ENCODE data around the gene ARMH1. TPM values are rescaled to one million over a fixed set of nuclear protein-coding genes. Genes with fewer than 3 reads are reported as not detected.
"Not testable (repeated sequence)": the region's sequence is repeated elsewhere in the genome, so short reads cannot be mapped to it uniquely, and the experiment has no call there.

The ARMH1 gene
- total and polyA plus RNA-seq, 5 experiments from 2014 or later: 46.2 to 79.0 (median 70.4) TPM

DNA sequence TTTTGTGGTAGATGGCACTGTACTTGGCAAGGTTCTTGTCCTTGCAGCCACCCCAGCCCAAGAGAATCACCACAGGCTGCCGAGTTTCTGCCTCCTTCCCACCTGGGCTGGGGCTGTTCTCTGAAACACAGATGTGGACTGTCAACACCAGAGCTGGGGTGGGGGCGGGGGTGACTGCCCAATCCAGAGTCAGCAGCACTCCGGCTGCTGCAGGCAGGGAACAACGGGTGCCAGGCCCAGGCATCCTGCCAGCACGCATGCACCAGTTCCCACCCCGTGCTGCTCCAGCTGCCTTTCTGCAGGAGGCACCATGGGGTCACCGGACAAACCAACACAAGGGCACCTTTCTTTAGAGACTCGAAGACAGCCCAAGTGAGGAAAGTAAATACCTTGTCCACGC is 14.3 kb upstream of the ARMH1 start:
- Mint-ChIP-seq H3K4me3 (no peak overlapping the region), H3K4me1 (peaks cover 15 to 18% (median 16%) of the 10 kb centered on the region in 4 donors), H3K9me3 (no peaks in the 10 kb centered on the region), H3K27me3 (no peaks in the 10 kb centered on the region), H3K27ac (no peak overlapping the region), H3K36me3 (no peaks in the 10 kb centered on the region)
- POLR2A ChIA-PET: interaction anchor here (0.7 kb wide), 1 partner anchor 14 kb away, joined by 3 read pairs; the partner anchor contains the start of genes ARMH1 and TMEM53
- no peak for DNase-seq
- ATAC-seq: no peak

DNA sequence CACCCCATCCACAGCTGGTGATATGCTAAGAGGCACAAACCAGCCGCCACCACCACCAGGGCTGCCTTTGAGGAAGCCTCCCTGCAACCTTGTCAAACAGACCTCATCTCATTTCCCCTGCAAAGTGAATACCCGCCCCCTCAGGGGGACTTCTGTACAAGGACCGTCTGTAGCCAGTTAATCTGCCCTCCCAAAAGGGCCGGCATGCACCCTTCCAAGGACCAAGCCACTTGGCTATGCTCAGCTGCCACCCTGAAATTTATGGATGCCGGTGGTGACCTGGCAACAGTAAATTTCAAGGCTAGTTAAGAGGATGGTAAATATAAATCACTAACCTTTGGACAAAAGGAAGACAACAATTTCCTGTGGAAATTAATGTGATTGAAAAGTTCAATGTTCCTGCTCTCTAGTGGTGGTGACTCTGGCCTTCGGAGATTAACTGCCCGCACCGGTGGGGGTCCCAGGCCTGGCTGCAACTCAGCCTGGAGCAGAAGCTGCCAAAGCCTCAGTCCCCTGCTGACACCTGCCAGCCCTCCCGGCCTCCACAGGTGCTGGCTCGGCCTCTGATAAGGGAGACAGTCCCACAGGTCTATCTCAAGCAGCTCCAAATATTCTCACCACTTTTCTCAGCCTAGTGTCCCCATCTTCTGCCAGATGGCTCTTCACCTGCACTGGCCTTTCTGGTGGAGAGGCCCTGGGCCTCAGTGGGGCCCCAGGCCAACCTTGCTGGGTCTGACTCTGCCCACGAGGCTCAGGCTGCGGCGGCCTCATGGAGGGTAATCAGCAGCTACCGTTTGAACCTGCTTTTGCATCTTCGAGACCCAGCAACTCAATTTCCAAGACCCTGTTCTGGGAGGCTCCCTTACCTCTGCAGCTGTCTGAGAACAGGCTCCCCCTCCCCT is 12.5 kb upstream of the ARMH1 start:
- no peak overlapping the region for H3K4me3 Mint-ChIP-seq
- POLR2A ChIA-PET: no interaction called here

DNA sequence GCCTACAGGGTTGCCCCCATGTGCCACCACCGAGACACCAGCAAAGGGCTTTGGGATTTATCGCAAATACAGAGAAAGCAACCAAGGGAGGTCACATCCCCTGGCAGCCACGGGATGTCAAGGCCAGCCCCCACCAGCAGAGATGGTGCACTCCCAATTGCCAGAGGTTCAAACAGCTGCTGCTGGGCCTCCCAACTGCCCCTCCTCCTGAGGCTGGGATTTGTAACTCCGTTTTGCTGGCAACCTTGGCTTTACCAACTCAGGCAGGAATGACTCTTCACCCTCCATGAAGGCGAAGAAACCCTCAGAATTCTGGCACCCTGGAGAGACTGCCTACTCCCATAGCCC is 11.9 kb upstream of the ARMH1 start:
- ATAC-seq (no peak), DNase-seq (no peak)
- H3K4me3 Mint-ChIP-seq: no peak overlapping the region
- H3K27ac Mint-ChIP-seq: peak overlapping the region in 1 of 10 donors; percentile 34
- peaks cover 16 to 18% (median 17%) of the 10 kb centered on the region in 4 donors for H3K4me1 Mint-ChIP-seq
- no peaks in the 10 kb centered on the region for H3K9me3 Mint-ChIP-seq
- H3K27me3 Mint-ChIP-seq: no peaks in the 10 kb centered on the region
- POLR2A ChIA-PET: no interaction called here
- no peaks in the 10 kb centered on the region for H3K36me3 Mint-ChIP-seq

More for the DNA sequence above, 12.5 kb upstream of the ARMH1 start:
- Mint-ChIP-seq H3K9me3 (no peaks in the 10 kb centered on the region), H3K4me1 (peaks cover 16 to 18% (median 17%) of the 10 kb centered on the region in 4 donors), H3K27me3 (no peaks in the 10 kb centered on the region), H3K36me3 (no peaks in the 10 kb centered on the region), H3K27ac (peak overlapping the region in 2 of 10 donors; percentile 34 to 60)
- no peak for DNase-seq
- no peak for ATAC-seq

DNA sequence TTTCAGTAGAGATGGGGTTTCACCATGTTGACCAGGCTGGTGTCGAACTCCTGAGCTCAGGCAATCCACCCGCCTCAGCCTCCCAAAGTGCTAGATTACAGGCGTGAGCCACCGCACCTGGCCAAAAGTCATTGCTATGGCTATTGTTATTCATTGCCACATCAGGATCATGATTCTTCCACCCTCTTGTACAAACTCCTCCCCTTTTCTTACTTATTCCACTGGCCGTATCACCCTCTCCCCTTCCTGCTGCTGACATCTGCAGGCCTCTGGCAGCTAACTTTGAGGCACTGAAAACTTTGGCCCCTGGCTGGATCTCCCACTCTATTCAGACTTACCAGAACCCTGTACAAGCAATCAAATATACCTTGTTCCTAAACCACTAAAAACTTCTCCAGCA is 11.1 kb upstream of the ARMH1 start:
- peak overlapping the region in 5 of 10 donors; percentile 21 to 82 (median 51) for H3K27ac Mint-ChIP-seq
- no peaks in the 10 kb centered on the region for H3K9me3 Mint-ChIP-seq
- ATAC-seq (no peak), DNase-seq (no peak)
- no peaks in the 10 kb centered on the region for H3K36me3 Mint-ChIP-seq
- H3K4me3 Mint-ChIP-seq: no peak overlapping the region
- POLR2A ChIA-PET: interaction anchor here (0.7 to 2.0 kb wide), 3 partner anchors 31 to 167 kb away, joined by 5 to 7 read pairs (median 6); no protein-coding TSS in a partner anchor
- H3K27me3 Mint-ChIP-seq: no peaks in the 10 kb centered on the region
- peaks cover 14 to 18% (median 16%) of the 10 kb centered on the region in 4 donors for H3K4me1 Mint-ChIP-seq

DNA sequence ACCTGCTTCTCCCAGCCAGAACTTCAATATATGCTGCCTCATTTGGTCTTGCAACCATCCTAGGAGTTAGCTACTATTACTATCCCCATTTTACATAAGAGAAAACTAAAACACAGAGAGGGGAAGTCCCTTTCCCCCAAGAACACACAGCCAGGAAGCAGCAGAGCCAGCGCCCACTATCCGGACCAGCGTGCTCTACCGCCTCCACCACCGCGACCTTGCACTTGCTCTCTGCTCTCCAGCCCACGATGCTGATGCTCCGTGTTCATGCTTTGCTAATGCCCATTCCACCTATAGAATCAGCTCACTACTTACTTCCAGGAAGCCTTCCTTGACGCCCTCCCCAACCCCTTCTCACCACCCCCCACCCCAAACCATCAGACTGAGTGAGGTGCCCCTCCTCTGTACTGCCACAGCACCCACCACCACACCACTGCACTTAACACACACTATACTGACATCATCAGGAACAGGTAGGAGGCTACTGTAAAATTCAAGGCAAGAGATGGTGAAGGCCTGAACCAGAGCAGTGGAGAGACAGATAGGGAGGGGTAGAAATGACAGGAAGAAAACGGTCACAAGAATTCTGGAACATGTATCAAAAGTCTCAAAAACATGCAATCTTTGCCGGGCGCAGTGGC is 9.7 kb upstream of the ARMH1 start:
- Mint-ChIP-seq H3K4me3 (peak overlapping the region; percentile 43 to 75 (median 64)), H3K27me3 (no peaks in the 10 kb centered on the region), H3K27ac (peak overlapping the region; percentile 28 to 82 (median 54)), H3K36me3 (no peaks in the 10 kb centered on the region), H3K4me1 (peaks cover 14 to 18% (median 16%) of the 10 kb centered on the region in 4 donors), H3K9me3 (no peaks in the 10 kb centered on the region)
- ATAC-seq (peak; percentile 79 to 86), DNase-seq (peak in 1 of 10 donors; percentile 28)
- POLR2A ChIA-PET: interaction anchor here (0.5 to 2.0 kb wide), 3 partner anchors 33 to 1638 kb away, joined by 4 to 7 read pairs (median 5); no protein-coding TSS in a partner anchor

DNA sequence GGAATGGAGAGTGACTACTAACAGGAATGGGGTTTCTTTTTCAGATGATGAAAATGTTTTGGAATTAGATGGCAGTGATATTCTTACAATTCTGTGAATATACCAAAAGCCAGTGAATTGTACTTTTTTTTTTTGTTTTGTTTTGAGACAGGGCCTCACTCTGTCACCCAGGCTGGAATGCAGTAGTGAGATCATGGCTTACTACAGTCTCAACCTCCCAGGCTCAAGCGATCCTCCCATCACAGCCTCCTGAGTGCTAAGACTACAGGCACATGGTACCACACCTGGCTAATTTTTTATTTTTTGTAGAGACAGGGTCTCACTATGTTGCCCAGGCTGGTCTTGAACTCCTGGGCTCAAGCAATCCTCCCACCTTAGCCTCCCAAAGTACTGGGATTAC is 7.8 kb upstream of the ARMH1 start:
- H3K27me3 Mint-ChIP-seq, POLR2A ChIA-PET, H3K27ac Mint-ChIP-seq, H3K9me3 Mint-ChIP-seq, H3K4me3 Mint-ChIP-seq, H3K36me3 Mint-ChIP-seq, ATAC-seq, DNase-seq: not testable (repeated sequence)
- H3K4me1 Mint-ChIP-seq: peaks cover 14 to 18% (median 17%) of the 10 kb centered on the region in 4 donors

DNA sequence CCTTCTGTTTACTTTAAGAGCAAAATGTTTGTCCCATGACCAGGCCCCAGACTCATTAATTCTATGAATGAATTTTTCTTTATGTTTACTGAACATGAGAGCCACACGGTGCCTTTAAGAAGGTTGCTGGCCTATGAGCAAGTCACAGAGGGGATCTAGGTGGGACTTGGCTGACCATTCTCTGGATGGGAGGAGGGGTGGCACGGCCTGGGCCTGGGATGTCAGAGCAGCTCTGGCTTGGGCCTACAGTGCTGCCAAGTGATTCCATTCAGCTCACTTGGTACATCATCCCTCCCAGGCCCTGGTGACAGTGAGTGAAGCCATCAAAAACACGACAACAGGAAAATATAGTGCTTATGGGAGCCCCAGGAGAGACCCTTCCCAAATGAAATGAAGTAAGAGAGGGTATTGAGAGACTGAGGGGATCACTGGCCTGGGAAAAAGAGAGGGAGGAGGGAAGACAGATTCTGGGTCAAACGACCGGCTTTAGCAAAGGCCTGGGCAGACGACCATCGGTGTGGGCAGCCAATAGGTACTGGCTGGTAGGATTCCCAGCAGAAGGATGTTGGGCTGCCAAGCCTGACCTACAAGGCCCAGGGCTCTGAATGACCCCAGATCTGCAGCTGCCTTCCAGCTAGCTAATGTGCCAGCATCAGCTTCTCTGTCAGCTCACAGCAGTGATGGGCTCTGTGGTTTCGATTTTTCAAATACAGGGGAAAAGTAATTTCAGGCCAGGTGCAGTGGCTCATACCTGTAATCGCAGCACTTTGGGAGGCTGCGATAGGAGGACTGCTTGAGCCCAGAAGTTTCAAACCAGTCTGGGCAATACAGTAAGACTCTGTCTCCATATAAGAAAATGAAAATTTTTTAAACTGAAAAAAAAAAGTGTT is 3.5 kb upstream of the ARMH1 start:
- no peak overlapping the region for H3K4me3 Mint-ChIP-seq
- DNase-seq (no peak), ATAC-seq (no peak)
- peaks cover 0 to 2% (median 0%) of the 10 kb centered on the region in 3 donors for H3K36me3 Mint-ChIP-seq
- H3K4me1 Mint-ChIP-seq: peaks cover 4 to 33% (median 17%) of the 10 kb centered on the region in 4 donors
- H3K27me3 Mint-ChIP-seq: no peaks in the 10 kb centered on the region
- H3K9me3 Mint-ChIP-seq: no peaks in the 10 kb centered on the region
- POLR2A ChIA-PET: no interaction called here
- H3K27ac Mint-ChIP-seq: peak overlapping the region in 1 of 10 donors; percentile 8

DNA sequence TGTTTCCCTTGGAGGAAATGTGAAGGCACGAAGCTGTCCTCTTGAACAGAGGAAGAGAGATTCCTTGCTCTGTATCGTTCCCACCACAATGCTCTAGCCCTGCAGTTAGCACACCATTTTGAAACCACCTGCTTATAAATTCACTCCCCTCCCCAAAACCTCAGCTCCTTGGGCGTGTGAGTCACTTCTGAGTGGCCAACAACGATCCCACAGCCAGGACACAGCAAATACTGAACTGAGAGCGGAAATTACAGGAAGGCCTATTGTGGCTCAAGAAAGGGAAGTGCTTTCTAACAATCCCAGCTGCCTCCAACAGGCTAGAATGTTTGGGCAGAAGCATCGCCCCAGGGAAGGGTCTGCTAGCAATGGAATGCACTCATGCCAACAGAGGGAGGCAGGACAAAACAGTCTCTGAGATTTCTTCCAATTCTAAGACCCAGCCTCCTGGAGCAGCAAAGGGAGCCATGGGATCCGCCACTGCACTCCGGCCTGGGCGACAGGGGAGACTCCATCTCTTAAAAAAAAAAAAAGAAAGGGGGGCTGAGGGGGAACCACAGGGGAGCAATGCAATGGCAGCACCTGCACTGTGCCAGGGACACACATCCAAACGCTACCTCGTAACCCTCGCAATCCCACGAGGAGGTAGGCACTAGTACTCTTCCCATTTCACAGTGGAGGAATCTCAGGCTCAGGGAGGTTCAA is 2.1 kb upstream of the ARMH1 start:
- peaks cover 0 to 2% (median 0%) of the 10 kb centered on the region in 3 donors for H3K36me3 Mint-ChIP-seq
- ATAC-seq: no peak
- no peaks in the 10 kb centered on the region for H3K9me3 Mint-ChIP-seq
- no peak for DNase-seq
- peak overlapping the region in 5 of 10 donors; percentile 14 to 74 (median 55) for H3K27ac Mint-ChIP-seq
- peak overlapping the region in 8 of 10 donors; percentile 35 to 72 (median 44) for H3K4me3 Mint-ChIP-seq
- H3K4me1 Mint-ChIP-seq: peaks cover 4 to 33% (median 17%) of the 10 kb centered on the region in 4 donors
- POLR2A ChIA-PET: interaction anchor here (3.5 kb wide), 1 partner anchor 41 kb away, joined by 32 read pairs; no protein-coding TSS in a partner anchor
- no peaks in the 10 kb centered on the region for H3K27me3 Mint-ChIP-seq

DNA sequence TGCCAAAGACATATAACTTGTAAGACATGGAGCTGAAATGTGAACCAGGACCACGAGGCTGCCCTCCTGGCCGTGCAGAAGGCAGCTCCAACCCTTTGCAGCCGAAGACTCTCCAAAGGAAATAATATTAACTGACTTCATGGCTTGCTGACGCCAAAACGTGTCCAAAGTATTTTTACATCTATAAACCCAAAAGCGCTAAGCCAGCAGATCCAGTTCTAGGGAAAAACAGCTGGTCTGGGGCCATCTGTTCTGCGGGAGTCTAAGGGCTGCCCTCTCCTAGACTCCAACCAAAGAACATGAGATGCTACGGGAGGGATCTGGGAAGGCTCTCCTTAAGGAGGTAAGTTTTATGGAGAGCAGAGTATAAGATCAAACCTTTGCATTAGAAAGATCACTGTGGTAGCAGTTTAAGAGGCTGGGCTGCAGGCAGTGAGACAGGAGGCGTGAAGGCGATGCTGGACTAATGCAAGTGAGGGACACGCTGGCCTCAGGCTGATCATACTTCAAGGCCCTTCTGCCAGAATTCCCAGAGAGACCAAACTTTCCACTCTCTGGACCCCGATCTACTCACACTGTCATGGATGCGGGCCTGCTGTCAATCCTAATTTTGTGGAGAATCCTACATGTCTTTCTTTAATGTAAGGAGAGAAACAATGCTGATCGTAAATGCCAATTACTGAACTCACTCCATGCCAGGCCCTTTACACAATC is 1.4 kb upstream of the ARMH1 start:
- peaks cover 4 to 33% (median 17%) of the 10 kb centered on the region in 4 donors for H3K4me1 Mint-ChIP-seq
- POLR2A ChIA-PET: interaction anchor here (1.1 to 3.5 kb wide), 6 partner anchors 23 to 630 kb away, joined by 3 to 32 read pairs (median 6); no protein-coding TSS in a partner anchor
- DNase-seq (no peak), ATAC-seq (no peak)
- peaks cover 0 to 2% (median 0%) of the 10 kb centered on the region in 3 donors for H3K36me3 Mint-ChIP-seq
- H3K4me3 Mint-ChIP-seq: peak overlapping the region; percentile 87 to 95 (median 91)
- no peaks in the 10 kb centered on the region for H3K27me3 Mint-ChIP-seq
- H3K27ac Mint-ChIP-seq: peak overlapping the region in 9 of 10 donors; percentile 60 to 94 (median 86)
- H3K9me3 Mint-ChIP-seq: no peaks in the 10 kb centered on the region

DNA sequence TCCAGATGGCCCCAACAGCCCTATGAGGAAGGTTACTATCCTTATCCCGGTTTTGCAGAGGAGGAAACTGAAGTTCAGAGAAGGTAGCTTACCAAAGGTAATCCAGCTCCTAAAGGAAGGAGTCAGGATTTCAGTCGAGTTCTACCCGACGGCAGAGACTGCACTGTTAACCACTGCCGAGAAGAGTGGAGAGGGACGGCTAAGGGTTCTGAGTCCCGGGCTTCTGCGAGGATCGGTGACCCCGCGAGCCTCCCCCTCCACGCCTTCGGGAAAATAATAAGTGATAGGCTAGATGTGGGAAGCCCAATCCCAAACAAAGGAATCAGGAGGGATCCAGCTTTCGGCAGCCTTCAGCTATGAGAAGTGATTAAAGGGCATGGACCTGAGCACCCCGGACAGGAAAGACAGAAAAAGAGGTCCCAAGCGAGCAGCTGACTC is 820 bp upstream of the ARMH1 start:
- Mint-ChIP-seq H3K4me1 (peaks cover 4 to 33% (median 17%) of the 10 kb centered on the region in 4 donors), H3K27me3 (no peaks in the 10 kb centered on the region), H3K9me3 (no peaks in the 10 kb centered on the region), H3K27ac (peak overlapping the region; percentile 60 to 94 (median 89)), H3K4me3 (peak overlapping the region; percentile 87 to 95 (median 91)), H3K36me3 (peaks cover 0 to 2% (median 0%) of the 10 kb centered on the region in 3 donors)
- ATAC-seq (peak in 1 of 2 donors; percentile 0), DNase-seq (peak in 1 of 10 donors; percentile 7)
- POLR2A ChIA-PET: interaction anchor here (0.8 to 3.5 kb wide), 11 partner anchors 10 to 818 kb away, joined by 3 to 32 read pairs (median 4); partner anchors contain the start of genes RPS8 and TESK2

DNA sequence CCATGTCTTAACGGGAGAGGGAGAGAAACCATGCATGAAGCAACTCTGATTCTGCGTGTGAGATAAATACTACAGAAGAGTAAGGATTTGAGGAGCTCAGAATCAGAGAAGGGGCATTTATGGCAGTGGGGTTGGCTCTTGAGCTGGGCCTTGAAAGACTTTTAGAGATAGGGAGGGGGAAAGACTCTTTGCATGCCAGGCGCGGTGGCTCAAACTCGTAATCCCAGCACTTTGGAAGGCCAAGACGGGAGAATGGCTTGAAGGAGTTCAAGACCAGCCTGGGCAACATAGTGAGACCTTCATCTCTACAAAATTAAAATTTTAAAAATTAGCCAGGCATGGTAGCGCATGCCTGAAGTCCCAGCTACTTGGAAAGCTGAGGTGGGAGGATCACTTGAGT is 672 bp downstream of the ARMH1 start:
- H3K4me3 Mint-ChIP-seq: peak overlapping the region; percentile 87 to 95 (median 91)
- peak overlapping the region in 8 of 10 donors; percentile 85 to 96 (median 93) for H3K27ac Mint-ChIP-seq
- DNase-seq (no peak), ATAC-seq (no peak)
- peaks cover 4 to 33% (median 17%) of the 10 kb centered on the region in 4 donors for H3K4me1 Mint-ChIP-seq
- POLR2A ChIA-PET: interaction anchor here (0.5 to 3.5 kb wide), 4 partner anchors 26 to 100 kb away, joined by 4 to 32 read pairs (median 10); partner anchors contain the start of gene RPS8
- peaks cover 0 to under 1% (median 0%) of the 10 kb centered on the region in 3 donors for H3K36me3 Mint-ChIP-seq
- H3K27me3 Mint-ChIP-seq: no peaks in the 10 kb centered on the region
- no peaks in the 10 kb centered on the region for H3K9me3 Mint-ChIP-seq
